Parathyroid adenoma (tissue), 2 donors: ENCODE measurements around the gene RPS6KA5.
"Not testable (repeated sequence)": the region's sequence is repeated elsewhere in the genome, so short reads cannot be mapped to it uniquely, and the experiment has no call there.

Experiments used
- H2AFZ ChIP-seq: fragments of 300-600 bp; sonication (generic); one replicate; pipeline ENCODE4 v1.7.0; 2017; ENCODE audit warnings: antibody characterized with exemption, mild to moderate bottlenecking
- H3K27ac ChIP-seq: fragments of 300-600 bp; sonication (generic); one replicate; pipeline ENCODE4 v1.7.0; 2017
- H3K27me3 ChIP-seq: fragments of 300-600 bp; sonication (generic); one replicate; pipeline ENCODE4 v1.7.0; 2017; ENCODE audit warnings: low read length; ENCODE audit not compliant: control insufficient read depth, insufficient read depth
- H3K36me3 ChIP-seq: fragments of 300-600 bp; sonication (generic); one replicate; pipeline ENCODE4 v1.7.0; 2017; ENCODE audit warnings: low read length; ENCODE audit not compliant: control insufficient read depth, insufficient read depth
- H3K4me1 ChIP-seq: fragments of 300-600 bp; sonication (generic); one replicate; pipeline ENCODE4 v1.7.0; 2017; ENCODE audit warnings: control low read depth
- H3K4me2 ChIP-seq: fragments of 300-600 bp; sonication (generic); one replicate; pipeline ENCODE4 v1.7.0; 2017; ENCODE audit warnings: low read length
- H3K4me3 ChIP-seq: fragments of 300-600 bp; sonication (generic); one replicate; pipeline ENCODE4 v1.7.0; 2017; ENCODE audit warnings: low read depth, low read length
- H3K79me2 ChIP-seq: fragments of 300-600 bp; sonication (generic); one replicate; pipeline ENCODE4 v1.7.0; 2017; ENCODE audit warnings: control low read depth
- H3K9ac ChIP-seq: fragments of 300-600 bp; sonication (generic); one replicate; pipeline ENCODE4 v1.7.0; 2017; ENCODE audit warnings: mild to moderate bottlenecking
- H3K9me3 ChIP-seq: fragments of 300-600 bp; sonication (generic); one replicate; pipeline ENCODE4 v1.7.0; 2017; ENCODE audit warnings: low read length; ENCODE audit not compliant: control insufficient read depth
- CTCF ChIP-seq: fragments of 300-600 bp; sonication (generic); IDR thresholded peaks from one replicate; pipeline ENCODE4 v1.7.0; 2017; ENCODE audit warnings: antibody characterized with exemption, mild to moderate bottlenecking
- donor health status: primary hyperparathyroidism.

Gene RPS6KA5

DNA sequence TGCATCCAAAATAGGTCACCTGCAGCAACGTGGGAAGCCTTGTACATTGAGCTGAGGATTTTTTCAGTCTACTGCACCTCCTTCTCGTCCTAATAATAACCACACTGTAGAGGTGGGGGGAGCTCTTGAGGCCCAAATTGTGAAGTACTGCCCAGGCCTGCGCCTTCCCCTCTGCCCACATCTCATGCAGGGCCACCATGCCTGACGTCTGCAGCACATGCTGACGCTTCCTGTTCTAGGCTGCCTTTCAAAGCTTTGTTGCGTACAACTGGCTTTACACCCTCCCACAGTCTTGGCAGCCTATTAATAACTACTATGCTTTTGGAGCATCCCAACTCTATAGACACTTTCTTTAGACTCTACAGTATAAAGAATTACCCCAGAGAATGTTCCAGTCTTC lies 217.7 kb downstream of the RPS6KA5 start:
- no peak overlapping the region for H3K9ac ChIP-seq
- H3K36me3 ChIP-seq: no peaks in the 10 kb centered on the region
- H3K4me2 ChIP-seq: no peak overlapping the region
- no peak for TF ChIP-seq CTCF
- no peaks in the 10 kb centered on the region for H3K27me3 ChIP-seq
- H3K27ac ChIP-seq: no peak overlapping the region
- no peaks in the 10 kb centered on the region for H3K79me2 ChIP-seq
- H2AFZ ChIP-seq: no peak overlapping the region
- H3K9me3 ChIP-seq: no peaks in the 10 kb centered on the region
- no peaks in the 10 kb centered on the region for H3K4me1 ChIP-seq
- H3K4me3 ChIP-seq: no peak overlapping the region

DNA sequence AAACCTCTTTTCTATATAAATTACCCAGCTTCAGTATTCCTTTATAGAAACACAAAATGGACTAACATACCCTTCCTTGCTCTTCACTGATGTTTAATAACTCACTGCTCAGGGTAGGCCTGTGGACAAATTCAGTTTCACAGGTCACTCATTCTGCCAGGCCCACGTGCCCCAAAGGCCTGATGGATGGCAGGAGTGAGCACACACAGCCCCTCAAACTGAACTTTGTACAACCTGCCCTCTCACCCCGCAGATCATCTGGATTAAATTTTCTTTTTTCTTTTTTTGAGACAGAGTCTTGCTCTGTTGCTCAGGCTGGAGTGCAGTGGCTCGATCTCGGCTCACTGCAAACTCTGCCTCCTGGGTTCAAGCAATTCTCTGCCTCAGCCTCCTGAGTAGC lies 219.8 kb downstream of the RPS6KA5 start:
- not testable (repeated sequence) for H3K27me3 ChIP-seq, H3K4me3 ChIP-seq, H3K4me1 ChIP-seq, H3K9me3 ChIP-seq, H3K4me2 ChIP-seq, H3K79me2 ChIP-seq, H3K36me3 ChIP-seq, H3K27ac ChIP-seq, H3K9ac ChIP-seq, H2AFZ ChIP-seq

DNA sequence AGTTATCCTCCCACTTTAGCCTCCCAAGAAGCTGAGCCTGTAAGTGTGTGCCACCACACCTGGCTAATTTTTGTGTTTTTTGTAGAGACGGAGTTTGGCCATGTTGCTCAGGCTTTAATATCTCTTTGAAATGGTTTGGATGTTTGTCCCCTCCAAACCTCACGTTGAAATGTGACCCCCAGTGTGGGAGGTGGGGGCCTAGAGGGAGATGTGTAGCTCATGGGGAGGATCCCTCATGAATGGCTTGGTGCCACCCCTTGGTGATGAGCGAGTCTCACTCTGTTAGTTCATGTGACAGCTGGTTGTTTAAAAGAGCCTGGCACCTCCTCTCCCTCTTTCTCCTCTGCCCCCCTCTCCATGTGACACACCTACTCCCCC lies 220.6 kb downstream of the RPS6KA5 start:
- Histone ChIP-seq H3K4me2 (no peak overlapping the region), H2AFZ (no peak overlapping the region), H3K4me3 (no peak overlapping the region), H3K4me1 (no peaks in the 10 kb centered on the region), H3K9me3 (no peaks in the 10 kb centered on the region), H3K79me2 (no peaks in the 10 kb centered on the region), H3K36me3 (no peaks in the 10 kb centered on the region), H3K9ac (no peak overlapping the region), H3K27me3 (no peaks in the 10 kb centered on the region), H3K27ac (no peak overlapping the region)
- TF ChIP-seq CTCF: no peak

DNA sequence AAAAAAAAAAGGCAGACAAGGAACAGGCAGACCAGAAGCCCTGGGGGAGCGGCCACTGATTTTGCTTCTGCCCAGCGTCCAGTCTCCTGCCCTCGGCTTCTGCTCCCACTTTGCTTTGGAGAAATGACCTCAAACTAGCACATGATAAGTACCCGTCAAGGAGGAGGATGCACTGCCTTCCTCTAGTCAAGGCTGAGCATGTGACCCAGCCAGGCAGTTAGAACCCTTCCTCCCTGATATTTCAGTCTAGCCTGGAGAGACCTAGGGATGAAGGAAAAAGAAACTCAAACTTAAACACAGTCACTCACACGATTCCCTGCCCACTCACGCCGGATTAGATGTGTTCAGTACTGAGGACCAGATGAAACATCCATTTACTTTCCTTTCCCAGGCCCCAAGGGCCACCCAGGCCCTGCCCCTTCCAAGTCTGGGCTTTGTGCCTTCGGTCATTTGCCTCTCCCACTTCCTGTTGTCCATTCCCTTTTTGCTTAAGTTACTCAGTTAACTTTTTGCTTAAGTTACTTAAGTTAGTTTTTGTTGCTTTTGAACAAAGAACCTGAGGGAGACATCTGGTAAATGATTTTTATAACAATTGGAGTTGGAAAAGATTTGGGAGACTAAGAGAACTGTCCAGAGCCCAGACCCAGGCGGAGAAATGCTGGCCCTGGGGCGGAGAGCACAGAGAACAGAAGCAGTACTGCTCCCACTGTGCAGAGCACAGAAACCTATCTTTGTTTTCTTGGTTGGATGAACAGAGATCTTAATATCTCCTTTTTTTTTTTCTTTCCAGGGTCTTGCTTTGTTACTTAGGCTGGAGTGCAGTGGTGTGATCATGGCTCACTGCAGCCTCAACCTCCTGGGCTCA lies 221.2 kb downstream of the RPS6KA5 start:
- Histone ChIP-seq H3K79me2 (no peaks in the 10 kb centered on the region), H3K4me3 (no peak overlapping the region), H3K27me3 (no peaks in the 10 kb centered on the region), H3K4me1 (no peaks in the 10 kb centered on the region), H2AFZ (no peak overlapping the region), H3K4me2 (no peak overlapping the region), H3K9ac (no peak overlapping the region), H3K9me3 (no peaks in the 10 kb centered on the region), H3K27ac (peak overlapping the region; percentile 8), H3K36me3 (no peaks in the 10 kb centered on the region)
- TF ChIP-seq CTCF: no peak

GRCh38 chr14:90838531-90838930 lies 221.9 kb downstream of the RPS6KA5 start:
- not testable (repeated sequence) for H2AFZ ChIP-seq, H3K27ac ChIP-seq, H3K79me2 ChIP-seq, H3K4me3 ChIP-seq, H3K4me1 ChIP-seq, H3K36me3 ChIP-seq, H3K9me3 ChIP-seq, H3K9ac ChIP-seq, H3K4me2 ChIP-seq, H3K27me3 ChIP-seq

DNA sequence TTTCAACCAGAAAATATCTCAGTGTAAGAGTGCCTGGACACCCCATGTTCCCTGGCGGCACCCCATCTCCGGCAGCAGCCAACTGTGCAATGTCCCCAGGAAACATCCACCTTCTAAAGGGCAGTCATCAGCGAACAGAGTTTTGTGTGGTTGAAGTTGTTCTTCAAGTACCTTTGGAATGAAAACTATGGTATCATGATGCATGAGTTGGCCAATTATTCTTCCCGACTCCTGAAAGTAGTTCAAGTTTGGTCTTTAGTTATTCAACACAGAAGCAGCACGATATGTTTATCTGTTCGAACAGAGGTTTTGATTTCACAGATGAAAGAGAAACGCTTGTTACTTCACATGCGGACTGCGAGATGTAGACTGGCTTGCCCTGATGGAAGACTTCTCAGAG lies 223.1 kb downstream of the RPS6KA5 start:
- no peak overlapping the region for H3K4me3 ChIP-seq
- no peaks in the 10 kb centered on the region for H3K79me2 ChIP-seq
- H3K4me2 ChIP-seq: no peak overlapping the region
- no peaks in the 10 kb centered on the region for H3K36me3 ChIP-seq
- no peak for TF ChIP-seq CTCF
- no peak overlapping the region for H2AFZ ChIP-seq
- H3K9me3 ChIP-seq: no peaks in the 10 kb centered on the region
- H3K27me3 ChIP-seq: no peaks in the 10 kb centered on the region
- H3K9ac ChIP-seq: no peak overlapping the region
- H3K27ac ChIP-seq: no peak overlapping the region
- no peaks in the 10 kb centered on the region for H3K4me1 ChIP-seq
